GM21529 (cell line): Measurements from ENCODE around the gene NKAP.
A peak's percentile ranks its signal among the peaks of the same experiment; 100 is the strongest.
"Not testable (repeated sequence)": the region's sequence is repeated elsewhere in the genome, so short reads cannot be mapped to it uniquely, and the experiment has no call there.

Source experiments
- ATAC-seq: cut with Tn5 transposase; IDR thresholded peaks from one replicate; pipeline ENCODE4 v1.9.1; 2021; ENCODE audit not compliant: unreplicated experiment

Gene NKAP

GRCh38 chrX:119943185-119943988 is at the start of gene NKAP:
Gene NKAP (minus strand): TSS chrX:119943751. CDS start chrX:119943605, 146 bp downstream.
- peak; percentile 80 for ATAC-seq

- no peak for ATAC-seq
Measured at GRCh38 chrX:119991005-119991787, 47.6 kb upstream of the NKAP start.

- ATAC-seq: no peak
Measured at GRCh38 chrX:119990556-119991004, 47.0 kb upstream of the NKAP start.

- no peak for ATAC-seq
Measured at GRCh38 chrX:119989905-119990555, 46.5 kb upstream of the NKAP start.

GRCh38 chrX:119986203-119986602 is 42.7 kb upstream of the NKAP start:
- no peak for ATAC-seq

- ATAC-seq: no peak
Measured at GRCh38 chrX:119984652-119985051, 41.1 kb upstream of the NKAP start.

- no peak for ATAC-seq
Measured at GRCh38 chrX:119983494-119983893, 39.9 kb upstream of the NKAP start.

GRCh38 chrX:119982145-119982544 is 38.6 kb upstream of the NKAP start:
- no peak for ATAC-seq

- no peak for ATAC-seq
Measured at GRCh38 chrX:119981286-119982070, 37.9 kb upstream of the NKAP start.

- ATAC-seq: not testable (repeated sequence)
Measured at GRCh38 chrX:119977172-119977571, 33.6 kb upstream of the NKAP start.

GRCh38 chrX:119971184-119971583 is 27.6 kb upstream of the NKAP start:
- ATAC-seq: no peak

GRCh38 chrX:119970574-119970973 is 27.0 kb upstream of the NKAP start:
- ATAC-seq: no peak

GRCh38 chrX:119966837-119967236 is 23.3 kb upstream of the NKAP start:
- ATAC-seq: not testable (repeated sequence)

- ATAC-seq: no peak
Measured at GRCh38 chrX:119960625-119961024, 17.1 kb upstream of the NKAP start.

GRCh38 chrX:119955807-119956570 is 12.4 kb upstream of the NKAP start:
- ATAC-seq: not testable (repeated sequence)

- no peak for ATAC-seq
Measured at GRCh38 chrX:119954374-119954773, 10.8 kb upstream of the NKAP start.

GRCh38 chrX:119948381-119948780 is 4.8 kb upstream of the NKAP start:
- no peak for ATAC-seq

- no peak for ATAC-seq
Measured at GRCh38 chrX:119945481-119945880, 1.9 kb upstream of the NKAP start.

GRCh38 chrX:119942831-119943184 is 743 bp downstream of the NKAP start:
- peak; percentile 25 for ATAC-seq

GRCh38 chrX:119942173-119942819 is 1.3 kb downstream of the NKAP start:
- ATAC-seq: no peak
